Prostate gland (tissue), 2 donors: ENCODE results near the gene SPOCK1.

Experiments
- POLR2AphosphoS5 ChIP-seq: sonication (generic); formaldehyde crosslinking; IDR thresholded peaks from one replicate; pipeline ENCODE4 v1.6.1; 2017; ENCODE audit warnings: antibody characterized with exemption
- TF ChIP-seq, protein P1 (sequence below), 4 experiments: fragments of 200-600 bp in 2 of 4; fragments of 450-650 bp in 2 of 4; sonication (generic) in 2 of 4; IDR thresholded peaks; 1 replicate in 3 of 4; 2 replicates in 1 of 4; pipeline ENCODE4 v1.5.1; 2016 to 2019; ENCODE audit warnings: antibody characterized with exemption in 4 of 4, mild to moderate bottlenecking in 2 of 4, moderate library complexity in 2 of 4

GRCh38 chr5:137056676-137057075, 442.4 kb downstream of the SPOCK1 start:
- no peak for TF ChIP-seq POLR2AphosphoS5
- TF ChIP-seq, protein P1, sequence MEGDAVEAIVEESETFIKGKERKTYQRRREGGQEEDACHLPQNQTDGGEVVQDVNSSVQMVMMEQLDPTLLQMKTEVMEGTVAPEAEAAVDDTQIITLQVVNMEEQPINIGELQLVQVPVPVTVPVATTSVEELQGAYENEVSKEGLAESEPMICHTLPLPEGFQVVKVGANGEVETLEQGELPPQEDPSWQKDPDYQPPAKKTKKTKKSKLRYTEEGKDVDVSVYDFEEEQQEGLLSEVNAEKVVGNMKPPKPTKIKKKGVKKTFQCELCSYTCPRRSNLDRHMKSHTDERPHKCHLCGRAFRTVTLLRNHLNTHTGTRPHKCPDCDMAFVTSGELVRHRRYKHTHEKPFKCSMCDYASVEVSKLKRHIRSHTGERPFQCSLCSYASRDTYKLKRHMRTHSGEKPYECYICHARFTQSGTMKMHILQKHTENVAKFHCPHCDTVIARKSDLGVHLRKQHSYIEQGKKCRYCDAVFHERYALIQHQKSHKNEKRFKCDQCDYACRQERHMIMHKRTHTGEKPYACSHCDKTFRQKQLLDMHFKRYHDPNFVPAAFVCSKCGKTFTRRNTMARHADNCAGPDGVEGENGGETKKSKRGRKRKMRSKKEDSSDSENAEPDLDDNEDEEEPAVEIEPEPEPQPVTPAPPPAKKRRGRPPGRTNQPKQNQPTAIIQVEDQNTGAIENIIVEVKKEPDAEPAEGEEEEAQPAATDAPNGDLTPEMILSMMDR (IDR thresholded peaks at IDR 0.05): no peak
